8988T (cell line): ENCODE results near the gene MAPRE2.

Source experiments
- DNase-seq: peaks from one replicate; pipeline ENCODE4 v3.0.0; 2011

MAPRE2 gene

DNA sequence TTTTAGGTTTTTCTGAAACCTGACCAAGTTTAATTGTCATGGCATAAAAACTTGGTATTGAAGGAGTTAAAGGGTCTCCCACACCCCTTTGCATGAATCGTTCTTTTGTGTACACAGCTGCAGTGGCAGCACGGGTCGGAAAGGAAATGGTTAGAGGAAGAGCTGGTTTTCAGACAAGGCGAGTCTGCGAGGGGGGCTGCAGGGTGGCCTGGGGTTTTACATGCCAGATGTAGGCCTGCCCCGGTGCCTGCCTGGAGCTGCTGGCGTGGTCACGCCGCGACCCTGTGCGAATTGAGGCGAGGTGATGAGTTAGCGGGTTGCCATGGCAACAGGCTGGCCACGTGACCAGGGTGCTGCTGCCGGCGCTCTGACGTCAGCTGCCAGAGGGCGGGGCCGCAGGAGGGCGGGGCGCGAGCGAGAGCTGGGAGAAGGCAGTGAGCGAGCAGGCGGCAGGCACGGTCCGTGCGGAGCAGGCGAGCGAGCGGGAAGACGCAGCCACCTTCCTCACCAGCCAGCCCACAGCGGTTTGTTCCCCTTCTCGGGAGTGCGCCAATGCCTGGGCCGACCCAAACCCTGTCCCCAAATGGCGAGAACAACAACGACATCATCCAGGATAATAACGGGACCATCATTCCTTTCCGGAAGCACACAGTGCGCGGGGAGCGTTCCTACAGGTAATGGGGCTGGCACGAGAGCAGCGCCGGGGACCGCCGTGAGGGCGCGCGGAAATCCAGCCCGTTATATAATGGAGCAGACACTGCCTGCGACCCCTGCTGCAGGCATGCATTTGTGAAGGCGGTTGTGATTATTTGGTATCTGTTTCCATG is at the start of gene MAPRE2:
Gene MAPRE2 (plus strand): TSS at position 426 of the 827 bp plus-strand sequence. CDS start 127 bp downstream, at position 553.
- DNase-seq, result peak; percentile 77

DNA sequence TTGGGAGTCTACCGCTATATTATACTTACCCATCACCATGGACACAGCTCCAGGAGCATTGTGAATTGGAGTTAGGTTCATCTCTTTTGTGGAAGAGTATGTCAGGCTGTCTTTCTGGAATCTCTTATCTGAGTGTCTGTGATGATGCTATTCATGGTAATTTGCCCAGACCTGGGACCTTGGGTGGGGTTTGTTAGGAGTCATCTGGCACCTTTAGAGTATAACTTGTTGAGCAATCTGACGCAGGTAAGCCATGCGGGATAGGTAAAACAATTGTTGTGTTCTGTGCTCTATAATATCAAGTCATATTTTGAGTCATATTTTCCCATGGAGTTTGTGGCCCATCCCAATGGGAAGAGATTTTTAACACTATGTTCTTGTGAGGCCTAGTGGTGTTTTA is 49.7 kb upstream of the MAPRE2 start:
- no peak for DNase-seq

DNA sequence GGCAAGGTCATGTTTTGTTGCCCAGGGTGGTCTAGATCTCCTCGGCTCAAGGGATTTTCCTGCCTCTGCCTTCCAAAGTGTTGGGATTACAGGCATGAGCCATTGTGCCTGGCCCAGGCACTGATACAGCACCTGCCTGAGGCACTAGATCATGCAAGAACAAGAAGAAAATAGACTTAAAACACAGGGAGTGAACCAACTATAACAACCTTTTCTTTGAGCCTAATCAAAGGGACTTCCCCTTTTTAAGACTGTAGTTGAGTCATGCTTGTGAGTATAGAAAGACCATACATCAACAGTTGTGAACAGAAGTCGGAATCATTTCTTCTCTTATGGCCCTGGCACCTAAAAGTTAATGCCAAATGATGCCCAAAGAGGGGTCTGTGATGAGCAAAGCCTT is 47.9 kb upstream of the MAPRE2 start:
- DNase-seq, result no peak

DNA sequence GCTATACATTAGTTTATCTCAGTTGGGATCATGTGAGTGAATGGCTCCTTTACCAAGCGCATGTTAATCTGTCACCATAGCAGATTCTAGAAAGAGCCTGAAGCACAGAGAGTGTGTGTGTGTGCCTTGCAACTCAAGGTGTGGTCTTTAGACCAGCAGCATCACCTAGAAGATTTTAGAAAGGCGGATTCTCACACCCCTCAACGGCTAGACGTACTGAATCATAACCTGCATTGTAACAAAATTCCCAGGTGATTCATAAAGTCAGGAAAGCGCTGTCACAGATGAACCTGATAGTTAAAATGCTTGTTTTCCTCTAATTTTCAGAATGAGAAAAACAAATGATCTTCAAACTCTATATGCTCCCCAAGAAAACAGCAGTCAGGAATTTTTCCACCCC is 45.5 kb upstream of the MAPRE2 start:
- no peak for DNase-seq

DNA sequence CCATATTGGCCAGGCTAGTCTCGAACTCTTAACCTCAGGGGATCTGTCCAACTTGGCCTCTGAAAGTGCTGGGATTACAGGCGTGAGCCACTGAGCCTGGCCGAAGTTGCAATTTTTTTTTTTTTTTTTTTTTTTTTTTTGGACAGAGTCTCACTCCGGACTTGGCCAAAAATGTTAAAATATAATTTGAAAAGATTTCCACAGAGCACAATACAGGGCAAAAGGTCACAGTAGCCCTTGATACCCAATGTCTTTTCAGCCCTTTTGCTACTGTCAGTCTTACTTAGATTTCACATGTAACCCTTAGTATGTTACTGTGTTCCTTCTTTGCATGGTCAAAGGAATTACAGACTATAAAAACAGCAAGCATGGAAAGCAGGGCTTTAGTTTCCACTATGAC is 42.6 kb upstream of the MAPRE2 start:
- no peak for DNase-seq

DNA sequence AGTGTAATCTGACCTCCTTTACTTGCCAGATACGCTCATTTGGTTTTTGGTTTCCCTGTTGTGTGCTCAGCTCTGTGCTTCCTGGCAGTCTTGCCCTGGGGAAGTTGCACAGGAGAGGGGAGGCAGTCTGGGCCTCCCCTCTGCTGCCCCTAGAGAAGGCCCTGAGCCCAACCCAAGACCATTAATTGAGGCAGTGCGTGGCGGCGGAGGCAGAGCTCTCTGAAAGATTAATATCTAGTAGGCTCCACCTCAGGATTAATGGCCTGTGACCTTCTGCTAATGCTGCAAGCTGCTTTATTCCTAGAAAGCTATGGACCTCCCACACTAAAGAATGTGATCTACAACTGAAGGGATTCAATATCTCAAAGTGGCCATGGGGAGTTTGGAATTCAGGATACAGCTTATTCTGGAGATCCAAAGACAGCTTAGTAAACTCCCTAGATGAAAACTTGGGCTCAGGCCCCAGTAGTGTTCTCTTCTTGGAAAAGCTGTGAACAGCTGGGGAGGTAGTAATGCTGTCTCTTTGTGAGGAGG is 41.4 kb upstream of the MAPRE2 start:
- no peak for DNase-seq

DNA sequence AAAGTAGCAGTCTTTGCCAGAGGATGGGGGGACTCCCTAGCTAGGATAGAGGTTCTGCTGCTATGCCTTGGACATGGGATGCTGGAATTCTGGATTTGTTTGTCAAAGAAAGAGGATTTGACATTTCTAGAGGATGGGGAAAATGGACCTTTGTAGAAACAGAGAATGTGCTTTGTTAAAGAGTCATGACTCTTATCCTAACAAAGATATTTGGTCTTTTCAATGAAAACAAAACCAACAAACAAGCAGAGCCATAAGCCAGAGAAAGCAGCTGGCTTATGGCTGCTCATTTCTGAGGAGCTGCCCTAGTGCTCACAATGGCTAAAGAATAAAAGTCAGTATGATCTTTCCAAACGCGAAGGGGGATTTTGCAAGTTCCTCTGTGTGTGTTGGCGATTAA is 40.8 kb upstream of the MAPRE2 start:
- DNase-seq, result no peak

DNA sequence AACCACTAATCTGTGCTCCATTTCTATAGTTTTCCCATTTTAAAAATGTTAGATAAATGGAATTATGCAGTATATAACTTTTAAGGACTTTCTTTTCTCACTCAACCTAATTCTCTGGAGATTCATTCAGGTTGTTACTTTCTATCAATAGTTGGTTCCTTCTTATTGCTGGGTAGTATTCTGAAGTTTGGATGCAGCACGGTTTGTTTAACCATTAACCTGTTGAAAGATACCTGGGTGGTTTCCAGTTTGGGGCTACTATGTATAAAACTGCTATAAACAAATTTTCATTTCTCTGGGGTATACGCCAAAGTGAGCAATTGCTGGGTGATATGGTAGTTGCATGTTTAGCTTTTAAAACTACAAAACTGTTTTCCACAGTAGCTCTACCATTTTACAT is 39.1 kb upstream of the MAPRE2 start:
- no peak for DNase-seq

DNA sequence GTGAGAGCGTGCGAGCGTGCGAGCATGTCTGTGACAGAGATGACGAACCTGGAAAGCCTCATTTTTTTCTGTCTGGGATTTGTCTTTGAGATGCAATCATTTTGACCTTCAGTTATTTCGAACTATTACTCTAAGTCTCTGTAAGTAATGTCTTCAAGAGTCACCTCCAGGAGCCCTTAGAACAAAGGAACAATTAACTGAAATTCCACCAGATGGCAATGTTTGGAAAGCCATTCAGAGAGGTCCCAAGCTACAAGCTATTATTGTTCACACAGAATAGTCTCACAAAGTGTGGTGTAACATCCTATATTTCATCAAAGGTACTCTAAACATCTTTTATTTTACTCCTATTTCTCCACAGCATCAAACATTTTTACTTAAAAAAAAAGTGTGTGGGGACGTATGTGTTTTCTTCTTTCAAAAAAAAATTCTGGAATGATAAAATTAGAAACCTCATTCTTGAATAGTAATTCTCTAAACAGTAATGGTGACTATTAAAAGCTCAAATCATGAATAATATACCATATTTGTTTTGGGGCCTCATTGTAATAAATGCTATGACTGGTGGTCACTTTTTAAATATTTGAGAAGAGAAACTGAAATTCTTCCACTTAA is 35.1 kb upstream of the MAPRE2 start:
- DNase-seq, result no peak

DNA sequence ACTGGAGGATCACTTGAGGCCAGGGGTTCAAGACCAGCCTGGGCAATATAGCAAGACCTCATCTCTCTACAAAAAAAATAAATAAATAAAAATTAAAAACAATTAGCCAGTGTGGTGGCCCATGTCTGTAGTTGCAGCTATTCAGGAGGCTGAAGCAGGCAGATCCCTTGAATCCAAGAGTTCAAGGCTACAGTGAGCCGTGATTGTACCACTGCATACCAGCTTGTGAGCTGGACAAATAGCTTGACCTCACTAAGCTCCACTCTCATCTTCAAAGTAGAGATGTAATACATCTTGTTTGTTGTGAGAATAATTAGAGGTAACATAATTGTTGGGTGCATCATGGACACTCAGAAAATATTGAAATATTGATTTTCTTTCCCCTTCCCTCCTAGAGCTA is 31.1 kb upstream of the MAPRE2 start:
- DNase-seq, result no peak

DNA sequence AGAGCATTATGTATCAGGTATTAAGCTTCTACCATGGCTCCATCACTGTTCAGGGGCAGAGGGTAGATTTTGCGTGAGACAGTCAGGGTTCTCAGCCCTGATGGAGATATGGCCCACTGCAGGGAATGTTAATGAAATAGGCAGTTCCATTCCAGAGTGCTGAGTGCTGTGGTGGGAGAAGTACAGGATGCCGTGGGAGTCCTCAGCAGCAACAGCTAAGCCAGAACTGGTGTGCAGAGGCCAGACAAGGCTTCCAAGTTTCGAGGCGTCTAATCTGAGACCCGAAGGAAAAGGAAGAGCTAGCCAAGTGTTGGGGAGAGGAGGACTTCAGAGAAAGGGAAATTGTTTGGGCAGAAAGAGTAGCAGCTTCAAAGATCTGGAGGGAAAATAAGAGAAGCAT is 30.2 kb upstream of the MAPRE2 start:
- no peak for DNase-seq

DNA sequence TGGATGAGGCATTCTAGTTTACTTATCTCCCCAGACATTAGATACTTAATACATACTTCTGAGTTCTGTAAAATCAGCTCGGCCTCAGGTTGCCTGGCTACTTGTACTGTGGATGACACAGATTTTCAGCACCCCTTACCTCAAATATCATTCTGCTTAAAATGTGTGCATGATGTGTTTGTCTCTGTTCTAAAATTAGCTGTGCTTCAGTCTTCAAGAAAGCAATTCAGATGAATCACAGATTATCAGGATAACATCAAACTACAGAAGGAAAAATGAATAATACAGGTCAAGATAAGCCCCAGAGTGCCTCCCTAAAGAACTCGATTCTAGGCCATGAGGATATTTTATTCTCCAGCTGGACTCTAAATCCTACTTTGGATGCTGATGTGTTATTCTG is 21.3 kb upstream of the MAPRE2 start:
- DNase-seq, result no peak

DNA sequence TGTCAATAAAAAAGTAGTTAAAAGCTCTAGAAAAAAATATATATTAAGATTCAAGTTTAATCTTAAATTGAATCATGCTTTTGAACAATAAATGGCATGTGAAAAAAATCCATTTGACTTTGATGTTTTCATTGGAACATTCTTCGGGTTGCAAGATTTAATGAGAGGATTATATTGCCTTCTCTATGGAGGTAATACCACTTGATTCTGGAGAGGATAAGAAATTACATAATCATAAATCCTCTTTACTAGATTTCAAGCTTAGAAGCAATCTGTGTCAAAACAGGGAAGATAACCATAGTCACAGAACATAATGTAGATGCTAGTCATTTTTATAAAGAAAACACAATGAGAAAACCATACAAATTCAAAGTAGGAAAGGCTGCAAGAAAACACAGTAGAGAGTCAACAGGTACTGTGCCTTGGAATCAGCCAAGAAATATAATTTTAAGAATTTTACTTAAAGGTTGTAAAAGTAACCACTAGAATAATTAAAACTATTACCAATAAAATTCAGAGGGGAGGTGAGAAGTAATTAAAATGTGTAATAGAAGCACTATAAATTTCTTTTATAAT is 18.7 kb upstream of the MAPRE2 start:
- no peak for DNase-seq

DNA sequence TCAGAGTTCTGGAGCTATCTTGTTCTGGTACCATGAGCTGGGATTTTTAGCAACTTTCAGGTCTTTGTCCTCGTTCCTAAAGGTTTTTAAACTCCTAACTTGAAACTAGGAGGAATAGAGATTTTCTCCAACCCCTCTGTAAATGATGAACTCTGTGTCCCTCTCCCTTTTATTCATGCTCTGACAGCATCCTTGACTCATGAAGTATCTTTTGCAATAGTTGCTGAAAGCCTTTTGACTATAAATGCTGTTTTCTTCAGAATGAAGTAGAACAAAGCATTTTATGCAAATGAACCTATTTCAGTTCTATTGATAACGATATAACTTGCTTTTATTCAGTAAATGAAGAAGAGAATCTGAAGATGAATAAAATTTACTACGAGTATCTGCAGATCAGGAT is 17.0 kb upstream of the MAPRE2 start:
- no peak for DNase-seq

DNA sequence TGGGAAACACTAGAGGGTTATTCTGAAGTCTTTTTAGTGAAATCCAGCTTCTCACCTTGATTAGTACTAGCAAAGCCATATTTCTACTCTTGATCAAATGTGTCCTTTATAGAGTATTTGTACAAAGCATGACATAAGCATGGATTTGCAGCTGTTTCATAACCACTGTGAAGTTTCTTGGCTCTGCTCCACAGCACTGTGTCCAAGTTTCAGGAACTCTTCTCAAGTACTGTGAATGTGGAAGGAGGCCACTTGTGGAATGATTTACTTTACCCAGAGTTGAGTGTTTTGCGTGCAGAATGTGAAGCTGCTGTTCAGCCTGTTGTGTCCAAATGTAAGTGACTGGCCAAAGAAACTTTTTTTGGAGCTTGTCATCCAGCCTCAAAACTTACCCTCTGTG is 16.2 kb upstream of the MAPRE2 start:
- no peak for DNase-seq

DNA sequence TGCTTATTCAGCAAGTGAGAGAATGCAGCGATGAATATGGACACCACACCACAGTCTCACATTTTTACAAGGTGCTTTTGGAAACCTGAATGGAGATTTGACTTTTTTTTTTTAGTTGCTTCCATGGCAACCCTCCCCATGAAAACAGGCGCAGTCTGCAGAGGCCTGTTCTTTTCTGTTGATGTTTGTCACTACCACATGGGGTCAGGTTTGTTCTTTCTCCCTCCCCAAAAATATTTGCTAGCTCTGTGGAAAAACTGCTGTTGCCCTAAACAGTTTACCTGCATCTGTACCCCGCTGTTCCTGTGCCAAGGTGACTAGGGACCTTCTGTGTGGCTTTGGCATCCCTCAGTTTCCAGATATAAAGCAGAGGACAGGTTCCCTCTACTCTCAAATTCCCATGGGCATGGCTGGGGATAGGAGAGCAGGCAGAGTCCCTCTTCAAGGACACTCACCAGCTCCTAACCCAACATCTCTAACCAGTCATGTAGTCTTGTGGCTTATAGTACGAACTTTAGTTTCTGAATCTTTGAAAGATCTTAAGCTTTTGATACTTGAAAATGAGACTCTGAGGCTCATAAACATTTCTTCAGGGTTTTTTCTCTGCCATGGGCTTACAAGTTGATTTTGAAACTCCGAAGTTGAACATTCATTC is 14.7 kb upstream of the MAPRE2 start:
- no peak for DNase-seq

DNA sequence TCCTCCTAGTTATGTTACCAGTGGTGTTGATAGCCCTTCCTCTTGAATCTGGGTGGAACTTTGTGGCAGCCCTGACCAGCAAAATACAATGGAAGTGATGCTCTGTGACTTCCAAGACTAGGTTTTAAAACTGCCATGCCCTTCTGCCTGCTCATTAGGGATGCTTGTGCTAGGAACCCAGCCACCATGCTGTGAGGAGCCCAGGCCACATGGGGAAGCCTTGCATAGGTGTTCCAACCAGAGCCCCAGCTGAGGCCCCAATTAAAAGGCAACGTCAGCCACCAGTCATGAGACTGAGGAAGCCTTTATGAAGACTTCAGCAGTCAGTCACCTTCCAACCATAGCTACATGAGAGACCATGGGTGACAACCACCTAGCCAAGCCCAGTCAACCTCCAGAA is 14.0 kb upstream of the MAPRE2 start:
- no peak for DNase-seq

DNA sequence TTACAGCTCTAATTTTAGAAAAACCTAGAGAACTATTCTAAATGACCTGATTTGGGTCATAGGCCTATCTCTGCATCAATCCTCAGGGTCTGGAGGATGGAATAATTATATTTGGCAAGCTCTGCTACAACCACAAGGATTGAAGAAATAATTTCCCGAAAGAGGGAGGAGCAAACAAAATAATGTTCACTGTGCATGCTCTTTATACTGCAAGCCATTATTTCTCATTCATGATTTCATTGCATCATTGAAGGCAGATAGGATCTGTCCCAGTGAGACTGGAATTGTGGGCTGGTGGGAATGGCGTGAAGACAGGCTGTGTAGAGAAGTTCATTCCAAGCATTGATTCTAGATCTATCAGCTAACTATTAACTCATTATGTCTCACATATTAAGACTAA is 12.7 kb upstream of the MAPRE2 start:
- no peak for DNase-seq

DNA sequence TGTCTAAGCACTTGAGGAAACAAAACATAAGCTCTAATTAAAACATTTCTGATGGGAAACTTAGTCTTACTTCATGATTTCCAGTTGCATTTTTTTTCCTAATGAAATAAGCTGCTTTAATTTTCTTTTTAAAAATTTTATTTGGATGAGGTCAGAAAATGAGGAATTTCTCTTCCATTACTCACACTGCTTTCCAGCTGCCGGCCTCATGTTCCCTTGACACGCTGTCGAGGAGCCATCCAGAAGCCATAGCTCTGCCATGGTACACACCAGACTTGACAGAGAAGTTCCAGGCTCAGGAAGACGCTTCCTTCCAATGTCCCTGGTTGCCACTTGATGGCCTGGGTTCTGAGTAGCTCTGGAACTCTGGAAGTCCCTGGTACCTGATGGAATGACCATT is 12.1 kb upstream of the MAPRE2 start:
- DNase-seq, result no peak

DNA sequence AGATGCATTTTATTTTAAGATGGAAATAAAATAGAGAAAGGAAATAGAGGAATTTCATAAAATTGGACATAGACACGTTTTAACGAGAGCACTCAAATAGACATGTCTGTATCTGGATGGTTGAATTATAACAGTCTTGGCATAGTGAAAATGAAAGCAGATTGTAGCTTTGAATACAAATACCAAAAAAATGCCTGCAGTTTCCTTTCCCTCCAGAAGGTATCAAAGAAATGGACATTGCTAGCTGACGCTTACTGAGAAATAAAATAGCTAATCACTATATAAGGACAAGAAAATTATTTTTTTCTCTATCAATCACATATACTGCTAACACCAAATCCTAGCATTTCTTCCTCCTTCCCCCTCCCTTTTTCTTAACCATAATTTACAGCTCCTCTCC is 11.4 kb upstream of the MAPRE2 start:
- DNase-seq, result no peak

DNA sequence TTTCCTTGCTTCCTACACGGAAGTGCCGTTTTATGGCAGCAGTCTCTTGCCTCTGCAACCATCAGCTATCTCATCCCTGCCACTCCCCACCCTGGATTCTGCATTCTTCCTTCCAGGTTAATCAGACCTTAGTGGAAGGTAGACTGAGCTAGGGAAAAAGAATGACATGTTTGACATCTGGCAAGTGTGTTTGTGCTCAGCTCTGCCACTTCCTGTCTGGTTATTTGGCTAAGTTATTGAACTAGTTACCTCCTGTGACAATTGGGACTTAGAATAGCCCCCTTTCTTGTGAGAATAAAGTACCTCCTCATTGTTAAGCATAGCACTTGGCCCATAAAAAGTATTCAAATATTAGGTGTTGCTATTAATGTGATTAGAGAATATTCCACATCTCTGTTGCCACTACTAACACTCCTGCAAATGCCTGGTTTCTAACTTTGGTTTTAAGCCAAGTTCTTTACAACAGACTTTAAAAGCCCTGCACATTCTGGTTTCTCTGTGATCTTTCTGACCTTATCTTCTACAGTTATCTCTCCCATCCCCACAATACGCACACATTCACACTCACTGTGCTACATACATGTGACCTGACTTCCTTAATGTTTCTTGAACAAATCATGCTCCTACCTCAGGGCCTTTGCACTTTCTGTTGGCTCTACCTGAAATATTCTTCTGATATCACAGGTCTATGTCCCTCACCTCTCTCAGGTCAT is 10.8 kb upstream of the MAPRE2 start:
- DNase-seq, result no peak

DNA sequence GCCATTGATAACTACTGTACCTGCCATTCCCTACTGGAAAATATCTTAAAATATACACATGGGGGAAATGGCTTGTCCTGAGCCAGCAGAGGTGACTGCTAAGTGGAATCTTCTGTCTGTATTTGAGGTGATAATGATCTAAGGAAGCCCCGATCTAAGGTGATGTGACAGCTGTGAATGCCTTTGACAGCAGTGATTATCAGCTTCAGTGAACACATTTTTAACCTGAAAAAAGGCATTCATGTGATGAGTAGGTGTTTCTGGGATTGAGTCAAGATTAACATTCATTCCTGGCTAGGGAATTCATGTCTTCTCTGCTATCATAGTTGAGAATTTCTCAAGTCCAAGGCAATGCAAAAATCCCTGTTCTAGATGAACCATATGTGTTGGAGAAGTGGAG is 9.1 kb upstream of the MAPRE2 start:
- DNase-seq, result no peak

DNA sequence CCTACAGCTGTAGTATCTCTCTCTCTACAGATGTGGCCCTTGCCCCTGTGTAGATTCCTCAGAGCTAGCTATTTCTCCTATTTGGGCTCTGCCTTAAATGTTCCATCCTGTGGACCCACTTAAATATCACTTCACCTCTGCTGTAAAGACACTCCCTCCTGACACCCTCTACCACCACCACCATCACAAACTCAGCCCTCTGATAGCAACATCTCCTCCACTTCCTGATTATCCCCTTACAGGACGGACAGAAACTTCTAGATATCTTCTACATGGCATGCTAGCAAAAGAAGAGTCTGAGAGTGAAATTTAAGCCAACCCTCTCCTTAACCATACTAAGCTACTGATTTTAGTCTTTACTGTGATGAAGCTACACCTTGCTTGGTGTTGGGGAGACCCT is 3.2 kb upstream of the MAPRE2 start:
- no peak for DNase-seq
